Measurements from ENCODE around the gene ABCB4. TPM values are rescaled to one million over a fixed set of nuclear protein-coding genes. Genes with fewer than 3 reads are reported as not detected.
"Not testable (repeated sequence)": the region's sequence is repeated elsewhere in the genome, so short reads cannot be mapped to it uniquely, and the experiment has no call there.

The ABCB4 gene
- total and polyA plus RNA-seq, 9 donors, result 0.20 to 1.7 (median 0.39) TPM

DNA sequence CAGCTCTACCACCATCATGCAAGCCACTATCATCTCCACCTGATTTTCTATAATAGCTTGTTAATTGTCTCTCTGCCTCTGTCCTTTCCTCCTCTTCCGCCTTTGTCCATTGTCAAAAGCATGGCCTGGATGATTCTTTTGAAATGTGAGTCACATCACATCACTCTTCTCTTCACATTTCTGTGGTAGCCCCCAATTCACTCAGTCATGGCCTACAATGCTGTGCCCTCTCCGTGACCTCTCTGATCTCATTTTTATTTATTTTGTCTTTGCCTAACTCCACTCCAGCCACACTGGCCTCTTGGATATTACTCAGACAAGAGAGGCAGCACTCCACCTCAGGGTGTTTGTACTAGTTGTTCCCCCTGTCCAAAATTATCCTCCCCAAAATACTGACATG is 4.9 kb upstream of the ABCB4 start:
- 92% methylated on average over 2 of the region's 2 CpGs for WGBS (ENCODE audit: insufficient coverage)

DNA sequence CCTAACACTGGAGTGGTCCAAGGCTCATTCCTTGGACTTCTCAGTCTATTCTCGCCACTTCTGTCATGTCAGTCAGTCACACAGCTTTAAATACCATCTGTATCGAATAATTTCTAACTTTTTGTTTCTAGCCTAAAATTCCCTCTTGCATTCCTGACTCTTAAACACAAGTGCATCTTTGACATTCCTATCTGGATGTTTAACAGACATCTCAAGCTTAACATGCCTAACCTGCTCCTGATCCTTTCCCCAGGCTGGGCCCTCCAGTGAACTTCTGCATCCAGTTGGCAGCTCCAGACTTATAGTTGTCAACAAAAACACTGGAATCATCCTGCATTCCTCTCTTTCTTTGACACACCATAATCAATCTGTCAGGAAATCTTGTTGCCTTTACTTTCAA is 4.5 kb upstream of the ABCB4 start:
- H3K9me3 ChIP-seq (replicated peaks; ENCODE audit: control insufficient read depth, low read depth, low read length), result no peaks in the 10 kb centered on the region
- DNase-seq, result no peak
- 66% methylated on average over 2 of the region's 2 CpGs for WGBS (ENCODE audit: insufficient coverage)
- no peak overlapping the region for H3K4me3 ChIP-seq (ENCODE audit: low read length)
- peaks cover 9% of the 10 kb centered on the region for H3K27me3 ChIP-seq (ENCODE audit: control insufficient read depth, insufficient read depth, low read length)
- peaks cover 3% of the 10 kb centered on the region for H3K4me1 ChIP-seq (ENCODE audit: control insufficient read depth, insufficient read depth, low read length)
- no peak overlapping the region for H3K27ac ChIP-seq (ENCODE audit: low read length)
- no peaks in the 10 kb centered on the region for H3K36me3 ChIP-seq (ENCODE audit: control insufficient read depth, insufficient read depth, low read length)

More for the DNA sequence above, 4.9 kb upstream of the ABCB4 start:
- H3K9me3 ChIP-seq (replicated peaks; ENCODE audit: control insufficient read depth, low read depth, low read length), result no peaks in the 10 kb centered on the region
- no peak overlapping the region for H3K27ac ChIP-seq (ENCODE audit: low read length)
- H3K27me3 ChIP-seq (ENCODE audit: control insufficient read depth, insufficient read depth, low read length), result peaks cover 6% of the 10 kb centered on the region
- H3K4me1 ChIP-seq (ENCODE audit: control insufficient read depth, insufficient read depth, low read length), result no peaks in the 10 kb centered on the region
- H3K4me3 ChIP-seq (ENCODE audit: low read length), result no peak overlapping the region
- no peak for DNase-seq
- H3K36me3 ChIP-seq (ENCODE audit: control insufficient read depth, insufficient read depth, low read length), result no peaks in the 10 kb centered on the region

- DNase-seq, result no peak
- peaks cover 12% of the 10 kb centered on the region for H3K27me3 ChIP-seq (ENCODE audit: control insufficient read depth, insufficient read depth, low read length)
- H3K36me3 ChIP-seq (ENCODE audit: control insufficient read depth, insufficient read depth, low read length), result no peaks in the 10 kb centered on the region
- H3K27ac ChIP-seq (ENCODE audit: low read length), result no peak overlapping the region
- H3K4me3 ChIP-seq (ENCODE audit: low read length), result no peak overlapping the region
- peaks cover 5% of the 10 kb centered on the region for H3K4me1 ChIP-seq (ENCODE audit: control insufficient read depth, insufficient read depth, low read length)
- H3K9me3 ChIP-seq (replicated peaks; ENCODE audit: control insufficient read depth, low read depth, low read length), result no peaks in the 10 kb centered on the region
- WGBS (ENCODE audit: insufficient coverage), result 33% methylated on average over 8 of the region's 8 CpGs
Observed at GRCh38 chr7:87476179-87476557, 688 bp upstream of the ABCB4 start.

GRCh38 chr7:87474533-87475358 is 734 bp downstream of the ABCB4 start:
- WGBS (ENCODE audit: insufficient coverage), result 5% methylated on average over 5 of the region's 14 CpGs
- peak; percentile 64 for DNase-seq
- Histone ChIP-seq H3K27ac (ENCODE audit: low read length) (no peak overlapping the region), H3K27me3 (ENCODE audit: control insufficient read depth, insufficient read depth, low read length) (peaks cover 12% of the 10 kb centered on the region), H3K36me3 (ENCODE audit: control insufficient read depth, insufficient read depth, low read length) (no peaks in the 10 kb centered on the region), H3K4me1 (ENCODE audit: control insufficient read depth, insufficient read depth, low read length) (peaks cover 5% of the 10 kb centered on the region), H3K9me3 (replicated peaks; ENCODE audit: control insufficient read depth, low read depth, low read length) (no peaks in the 10 kb centered on the region), H3K4me3 (ENCODE audit: low read length) (peak overlapping the region; percentile 31)

- DNase-seq, result peak; percentile 19
- peaks cover 12% of the 10 kb centered on the region for H3K27me3 ChIP-seq (ENCODE audit: control insufficient read depth, insufficient read depth, low read length)
- H3K9me3 ChIP-seq (replicated peaks; ENCODE audit: control insufficient read depth, low read depth, low read length), result no peaks in the 10 kb centered on the region
- 20% methylated on average over 1 of the region's 2 CpGs for WGBS (ENCODE audit: insufficient coverage)
- H3K4me3 ChIP-seq (ENCODE audit: low read length), result no peak overlapping the region
- H3K36me3 ChIP-seq (ENCODE audit: control insufficient read depth, insufficient read depth, low read length), result no peaks in the 10 kb centered on the region
- peaks cover 5% of the 10 kb centered on the region for H3K4me1 ChIP-seq (ENCODE audit: control insufficient read depth, insufficient read depth, low read length)
- H3K27ac ChIP-seq (ENCODE audit: low read length), result no peak overlapping the region
Observed at GRCh38 chr7:87473986-87474385, 1.5 kb downstream of the ABCB4 start.

- Histone ChIP-seq H3K36me3 (ENCODE audit: control insufficient read depth, insufficient read depth, low read length) (no peaks in the 10 kb centered on the region), H3K4me3 (ENCODE audit: low read length) (no peak overlapping the region), H3K9me3 (replicated peaks; ENCODE audit: control insufficient read depth, low read depth, low read length) (no peaks in the 10 kb centered on the region), H3K27me3 (ENCODE audit: control insufficient read depth, insufficient read depth, low read length) (peaks cover 12% of the 10 kb centered on the region), H3K4me1 (ENCODE audit: control insufficient read depth, insufficient read depth, low read length) (peaks cover 5% of the 10 kb centered on the region), H3K27ac (ENCODE audit: low read length) (no peak overlapping the region)
- DNase-seq, result no peak
- WGBS (ENCODE audit: insufficient coverage), result 74% methylated on average over 2 of the region's 2 CpGs
Observed at GRCh38 chr7:87473192-87473591, 2.3 kb downstream of the ABCB4 start.

GRCh38 chr7:87471473-87471872 is 4.0 kb downstream of the ABCB4 start:
- no peak for DNase-seq
- no peaks in the 10 kb centered on the region for H3K9me3 ChIP-seq (replicated peaks; ENCODE audit: control insufficient read depth, low read depth, low read length)
- H3K27ac ChIP-seq (ENCODE audit: low read length), result no peak overlapping the region
- H3K4me3 ChIP-seq (ENCODE audit: low read length), result no peak overlapping the region
- H3K36me3 ChIP-seq (ENCODE audit: control insufficient read depth, insufficient read depth, low read length), result no peaks in the 10 kb centered on the region
- 20% methylated on average over 1 of the region's 2 CpGs for WGBS (ENCODE audit: insufficient coverage)
- H3K4me1 ChIP-seq (ENCODE audit: control insufficient read depth, insufficient read depth, low read length), result peaks cover 5% of the 10 kb centered on the region
- peaks cover 12% of the 10 kb centered on the region for H3K27me3 ChIP-seq (ENCODE audit: control insufficient read depth, insufficient read depth, low read length)

DNA sequence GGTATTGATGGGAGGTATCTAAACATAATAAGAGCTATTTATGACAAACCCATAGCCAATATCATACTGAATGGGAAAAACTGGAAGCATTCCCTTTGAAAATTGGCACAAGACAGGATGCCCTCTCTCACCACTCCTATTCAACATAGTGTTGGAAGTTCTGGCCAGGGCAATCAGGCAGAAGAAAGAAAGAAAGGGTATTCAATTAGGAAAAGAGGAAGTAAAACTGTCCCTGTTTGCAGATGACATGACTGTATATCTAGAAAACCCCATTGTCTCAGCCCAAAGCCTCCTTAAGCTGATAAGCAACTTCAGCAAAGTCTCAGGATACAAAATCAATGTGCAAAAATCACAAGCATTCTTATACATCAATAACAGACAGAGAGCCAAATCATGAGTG is 6.3 kb downstream of the ABCB4 start:
- not testable (repeated sequence) for DNase-seq; H3K27ac ChIP-seq (ENCODE audit: low read length); H3K4me3 ChIP-seq (ENCODE audit: low read length); H3K27me3 ChIP-seq (ENCODE audit: control insufficient read depth, insufficient read depth, low read length); H3K4me1 ChIP-seq (ENCODE audit: control insufficient read depth, insufficient read depth, low read length); H3K36me3 ChIP-seq (ENCODE audit: control insufficient read depth, insufficient read depth, low read length); H3K9me3 ChIP-seq (replicated peaks; ENCODE audit: control insufficient read depth, low read depth, low read length)

DNA sequence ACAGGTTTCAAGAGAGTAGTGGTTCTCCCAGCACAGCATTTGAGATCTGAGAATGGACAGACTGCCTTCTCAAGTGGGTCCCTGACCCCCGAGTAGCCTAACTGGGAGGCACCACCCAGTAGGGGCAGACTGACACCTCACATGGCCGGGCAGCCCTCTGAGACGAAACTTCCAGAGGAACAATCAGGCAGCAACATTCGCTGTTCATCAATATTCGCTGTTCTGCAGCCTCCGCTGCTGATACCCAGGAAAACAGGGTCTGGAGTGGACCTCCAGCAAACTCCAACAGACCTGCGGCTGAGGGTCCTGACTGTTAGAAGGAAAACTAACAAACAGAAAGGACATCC is 10.0 kb downstream of the ABCB4 start:
- not testable (repeated sequence) for H3K27me3 ChIP-seq (ENCODE audit: control insufficient read depth, insufficient read depth, low read length)
- 89% methylated on average over 4 of the region's 7 CpGs for WGBS (ENCODE audit: insufficient coverage)

GRCh38 chr7:87464830-87465533 is 10.5 kb downstream of the ABCB4 start:
- H3K27ac ChIP-seq (ENCODE audit: low read length); DNase-seq; H3K4me1 ChIP-seq (ENCODE audit: control insufficient read depth, insufficient read depth, low read length); H3K4me3 ChIP-seq (ENCODE audit: low read length); H3K36me3 ChIP-seq (ENCODE audit: control insufficient read depth, insufficient read depth, low read length); H3K9me3 ChIP-seq (replicated peaks; ENCODE audit: control insufficient read depth, low read depth, low read length); H3K27me3 ChIP-seq (ENCODE audit: control insufficient read depth, insufficient read depth, low read length): not testable (repeated sequence)
- 71% methylated on average over 16 of the region's 16 CpGs for WGBS (ENCODE audit: insufficient coverage)

More for the DNA sequence above, 10.0 kb downstream of the ABCB4 start:
- not testable (repeated sequence) for H3K9me3 ChIP-seq (replicated peaks; ENCODE audit: control insufficient read depth, low read depth, low read length); H3K36me3 ChIP-seq (ENCODE audit: control insufficient read depth, insufficient read depth, low read length); H3K27ac ChIP-seq (ENCODE audit: low read length); H3K4me1 ChIP-seq (ENCODE audit: control insufficient read depth, insufficient read depth, low read length); DNase-seq; H3K4me3 ChIP-seq (ENCODE audit: low read length)

Measured in muscle of leg (tissue), 11 donors.